SHP77 treated with DMSO at 0.1 percent for 48 hours (cell line): ENCODE data around the gene TGFBR2.
"Not testable (repeated sequence)": the region's sequence is repeated elsewhere in the genome, so short reads cannot be mapped to it uniquely, and the experiment has no call there.

Experiments
- DNase-seq: peaks from one replicate; lab custom pipeline; 2025; lab: John Stamatoyannopoulos, UW

Gene TGFBR2

GRCh38 chr3:30619318-30619717, 12.9 kb downstream of the TGFBR2 start:
- no peak for DNase-seq

- no peak for DNase-seq
Measured at GRCh38 chr3:30620402-30621360, 14.3 kb downstream of the TGFBR2 start.

- DNase-seq, result no peak
Measured at GRCh38 chr3:30621576-30621975, 15.2 kb downstream of the TGFBR2 start.

- DNase-seq, result no peak
Measured at GRCh38 chr3:30622047-30622545, 15.7 kb downstream of the TGFBR2 start.

- DNase-seq, result no peak
Measured at GRCh38 chr3:30622790-30623189, 16.4 kb downstream of the TGFBR2 start.

GRCh38 chr3:30623351-30623750, 16.9 kb downstream of the TGFBR2 start:
- DNase-seq, result no peak

- DNase-seq, result not testable (repeated sequence)
Measured at GRCh38 chr3:30624480-30624879, 18.1 kb downstream of the TGFBR2 start.

GRCh38 chr3:30625541-30626438, 19.4 kb downstream of the TGFBR2 start:
- no peak for DNase-seq

GRCh38 chr3:30626443-30627180, 20.2 kb downstream of the TGFBR2 start:
- DNase-seq, result no peak

GRCh38 chr3:30628205-30628900, 22.0 kb downstream of the TGFBR2 start:
- DNase-seq, result no peak

GRCh38 chr3:30628901-30629590, 22.6 kb downstream of the TGFBR2 start:
- no peak for DNase-seq

GRCh38 chr3:30629746-30630145, 23.3 kb downstream of the TGFBR2 start:
- no peak for DNase-seq

- no peak for DNase-seq
Measured at GRCh38 chr3:30630238-30631030, 24.0 kb downstream of the TGFBR2 start.

GRCh38 chr3:30631243-30631904, 25.0 kb downstream of the TGFBR2 start:
- no peak for DNase-seq

GRCh38 chr3:30632065-30632464, 25.7 kb downstream of the TGFBR2 start:
- no peak for DNase-seq

- no peak for DNase-seq
Measured at GRCh38 chr3:30632521-30632920, 26.1 kb downstream of the TGFBR2 start.

GRCh38 chr3:30633718-30634117, 27.3 kb downstream of the TGFBR2 start:
- DNase-seq, result no peak

GRCh38 chr3:30634761-30635735, 28.6 kb downstream of the TGFBR2 start:
- DNase-seq, result no peak
